AG04450 (cell line): ENCODE measurements around the gene C9orf153. TPM values are rescaled to one million over a fixed set of nuclear protein-coding genes. Genes with fewer than 3 reads are reported as not detected.
"Not testable (repeated sequence)": the region's sequence is repeated elsewhere in the genome, so short reads cannot be mapped to it uniquely, and the experiment has no call there.

Experiments used
- CTCF ChIA-PET: fragments of 300-600, 350-600 bp; formaldehyde crosslinking; extraction: SDS; loops from one replicate; lab custom pipeline; 2022; ENCODE audit warnings: antibody characterized with exemption, inconsistent platforms; lab: Charles Lee
- POLR2A ChIA-PET: fragments of 350-600 bp; formaldehyde crosslinking; extraction: SDS; loops from one replicate; lab custom pipeline; 2021; ENCODE audit warnings: antibody characterized with exemption, inconsistent platforms; lab: Yijun Ruan, JAX
- DNase-seq: peaks from one replicate; pipeline ENCODE4 v3.0.0-alpha.2; 2011; ENCODE audit warnings: low read depth, low spot score
- H3K27ac ChIP-seq: one replicate; pipeline ENCODE4 v1.5.1; 2012; ENCODE audit warnings: low read depth, low read length, control low read depth
- H3K27me3 ChIP-seq: one replicate; pipeline ENCODE4 v1.6.0; 2012; ENCODE audit warnings: low read length; ENCODE audit not compliant: control insufficient read depth, insufficient read depth
- H3K4me3 ChIP-seq: 2 replicates; pipeline ENCODE4 v1.5.1; 2011; ENCODE audit warnings: mild to moderate bottlenecking, low read depth, low read length, control low read depth
- H3K9me3 ChIP-seq: 2 replicates; pipeline ENCODE4 v1.5.1; 2012; ENCODE audit warnings: low read length; ENCODE audit not compliant: control insufficient read depth, insufficient read depth
- polyA plus RNA-seq: library from polyadenylated mRNA; depleted of rRNA; stranded (reverse); fragments of >200 nt; gene quantifications from 2 replicates; pipeline ENCODE4 v1.2.3, GENCODE V29; 2011
- TF ChIP-seq, protein P1 (sequence below): IDR thresholded peaks from 2 replicates; pipeline ENCODE4 v1.5.1; 2011; ENCODE audit warnings: low read depth, low read length, control low read depth, inconsistent platforms

Gene C9orf153
- polyA plus RNA-seq, 1 experiment = 0.30 TPM

DNA sequence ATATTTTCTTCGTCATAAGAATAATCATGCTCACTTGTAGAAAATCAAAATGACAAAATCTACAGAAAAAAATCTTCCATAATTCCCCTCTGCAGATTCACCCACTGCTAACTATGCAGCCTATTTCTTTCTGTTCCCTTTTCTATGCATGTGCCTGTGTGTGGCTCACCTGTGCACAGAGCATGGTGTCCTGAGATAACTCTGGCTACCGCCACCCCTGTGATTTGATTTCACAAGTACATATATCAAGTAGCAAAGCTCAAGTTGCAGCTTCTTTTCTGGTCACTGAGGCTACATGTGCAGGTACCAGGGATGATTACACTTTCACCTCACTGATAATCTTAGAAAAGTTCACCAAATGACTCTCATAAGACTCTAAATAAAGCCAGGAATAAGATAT is 41.2 kb upstream of the C9orf153 start:
- no peaks in the 10 kb centered on the region for H3K9me3 ChIP-seq
- DNase-seq = no peak
- TF ChIP-seq, protein P1, sequence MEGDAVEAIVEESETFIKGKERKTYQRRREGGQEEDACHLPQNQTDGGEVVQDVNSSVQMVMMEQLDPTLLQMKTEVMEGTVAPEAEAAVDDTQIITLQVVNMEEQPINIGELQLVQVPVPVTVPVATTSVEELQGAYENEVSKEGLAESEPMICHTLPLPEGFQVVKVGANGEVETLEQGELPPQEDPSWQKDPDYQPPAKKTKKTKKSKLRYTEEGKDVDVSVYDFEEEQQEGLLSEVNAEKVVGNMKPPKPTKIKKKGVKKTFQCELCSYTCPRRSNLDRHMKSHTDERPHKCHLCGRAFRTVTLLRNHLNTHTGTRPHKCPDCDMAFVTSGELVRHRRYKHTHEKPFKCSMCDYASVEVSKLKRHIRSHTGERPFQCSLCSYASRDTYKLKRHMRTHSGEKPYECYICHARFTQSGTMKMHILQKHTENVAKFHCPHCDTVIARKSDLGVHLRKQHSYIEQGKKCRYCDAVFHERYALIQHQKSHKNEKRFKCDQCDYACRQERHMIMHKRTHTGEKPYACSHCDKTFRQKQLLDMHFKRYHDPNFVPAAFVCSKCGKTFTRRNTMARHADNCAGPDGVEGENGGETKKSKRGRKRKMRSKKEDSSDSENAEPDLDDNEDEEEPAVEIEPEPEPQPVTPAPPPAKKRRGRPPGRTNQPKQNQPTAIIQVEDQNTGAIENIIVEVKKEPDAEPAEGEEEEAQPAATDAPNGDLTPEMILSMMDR = no peak
- H3K27me3 ChIP-seq = no peaks in the 10 kb centered on the region
- no peak overlapping the region for H3K27ac ChIP-seq
- ChIA-PET CTCF (interaction anchor here (2.7 kb wide), 1 partner anchor 14 kb away, joined by 8 read pairs; no protein-coding TSS in a partner anchor), POLR2A (no interaction called here)
- no peak overlapping the region for H3K4me3 ChIP-seq

- DNase-seq = no peak
- Histone ChIP-seq H3K27me3 (no peaks in the 10 kb centered on the region), H3K4me3 (no peak overlapping the region), H3K9me3 (no peaks in the 10 kb centered on the region), H3K27ac (no peak overlapping the region)
- CTCF ChIA-PET = interaction anchor here (2.7 kb wide), 1 partner anchor 12 kb away, joined by 8 read pairs; no protein-coding TSS in a partner anchor
- TF ChIP-seq, protein P1 = no peak
- POLR2A ChIA-PET = no interaction called here
Measured at GRCh38 chr9:86298873-86299272, 39.4 kb upstream of the C9orf153 start.

- H3K9me3 ChIP-seq, H3K4me3 ChIP-seq, H3K27ac ChIP-seq, H3K27me3 ChIP-seq, DNase-seq, POLR2A ChIA-PET: not testable (repeated sequence)
- CTCF ChIA-PET = interaction anchor here (0.7 kb wide), 1 partner anchor 88 kb away, joined by 3 read pairs; no protein-coding TSS in a partner anchor
Measured at GRCh38 chr9:86290341-86290740, 30.9 kb upstream of the C9orf153 start.

GRCh38 chr9:86288499-86289198 is 29.2 kb upstream of the C9orf153 start:
- H3K9me3 ChIP-seq = no peaks in the 10 kb centered on the region
- ChIA-PET CTCF (no interaction called here), POLR2A (no interaction called here)
- H3K27me3 ChIP-seq = no peaks in the 10 kb centered on the region
- H3K4me3 ChIP-seq = no peak overlapping the region
- TF ChIP-seq, protein P1 = no peak
- DNase-seq = no peak
- no peak overlapping the region for H3K27ac ChIP-seq

DNA sequence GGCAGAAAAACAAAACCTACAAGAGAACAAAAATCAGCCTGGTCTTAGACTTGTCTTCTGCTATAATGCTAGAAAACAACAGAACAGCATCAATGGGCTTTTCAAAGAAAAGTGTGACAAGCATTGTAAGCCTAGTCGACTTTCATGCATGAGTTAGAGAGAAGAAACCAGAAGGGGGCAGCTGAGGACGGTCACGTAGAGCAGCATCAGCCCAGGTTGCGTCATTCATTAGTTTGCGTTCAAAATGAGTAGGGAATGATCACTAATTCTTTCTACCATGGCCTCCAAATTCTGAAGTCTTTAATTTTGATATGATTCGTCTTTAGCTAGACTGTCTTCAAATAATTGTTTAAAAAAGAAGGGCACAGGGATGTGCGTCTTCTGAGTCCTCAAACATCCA is 27.6 kb upstream of the C9orf153 start:
- Histone ChIP-seq H3K9me3 (no peaks in the 10 kb centered on the region; the same call in 1 of the 2 replicates), H3K4me3 (no peak overlapping the region), H3K27me3 (no peaks in the 10 kb centered on the region), H3K27ac (no peak overlapping the region)
- POLR2A ChIA-PET = no interaction called here
- DNase-seq = no peak
- TF ChIP-seq, protein P1 = peak; percentile 50
- CTCF ChIA-PET = interaction anchor here (1.5 to 1.7 kb wide), 2 partner anchors 12 to 37 kb away, joined by 5 to 8 read pairs; no protein-coding TSS in a partner anchor
